Measurements from ENCODE around the gene ATF2. TPM values are rescaled to one million over a fixed set of nuclear protein-coding genes. Genes with fewer than 3 reads are reported as not detected.

The ATF2 gene
- total RNA-seq, 1 donor from 2014 or later = 51.2 TPM

DNA sequence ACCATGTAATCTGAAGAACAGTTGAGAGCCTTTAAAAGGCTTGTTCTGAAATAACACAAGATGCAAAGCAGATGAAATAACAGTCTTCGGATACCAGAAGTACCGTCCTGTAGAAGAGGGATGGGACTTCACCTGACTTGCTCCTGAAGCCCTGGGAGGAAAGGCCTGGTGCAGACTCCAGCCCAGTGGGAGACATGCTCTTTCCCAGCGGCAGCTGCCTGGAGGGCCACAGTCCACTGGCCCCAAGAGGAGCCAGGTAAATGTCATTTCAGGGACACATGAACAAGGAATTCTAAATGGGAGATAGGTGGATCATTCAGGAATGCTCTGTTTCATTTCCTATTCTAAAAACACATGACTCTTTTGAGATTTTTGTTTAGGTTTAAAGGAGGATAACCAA lies 140.2 kb downstream of the ATF2 start:
- Histone ChIP-seq H3K27me3 (no peaks in the 10 kb centered on the region), H3K36me3 (no peaks in the 10 kb centered on the region), H3K4me1 (no peaks in the 10 kb centered on the region), H3K4me3 (no peak overlapping the region), H3K27ac (peak overlapping the region; percentile 53), H3K9me3 (no peaks in the 10 kb centered on the region)
- intact Hi-C loops (cut with DNase I) = no loop called here
- DNase-seq (no peak), ATAC-seq (no peak)
- no peak for TF ChIP-seq CTCF (IDR thresholded peaks at IDR 0.05)

GRCh38 chr2:175026385-175026784 lies 141.6 kb downstream of the ATF2 start:
- H3K9me3 ChIP-seq = no peaks in the 10 kb centered on the region
- H3K27ac ChIP-seq = no peak overlapping the region
- TF ChIP-seq CTCF (IDR thresholded peaks at IDR 0.05) = no peak
- ATAC-seq (no peak), DNase-seq (no peak)
- no peaks in the 10 kb centered on the region for H3K36me3 ChIP-seq
- no peaks in the 10 kb centered on the region for H3K4me1 ChIP-seq
- intact Hi-C loops (cut with DNase I) = no loop called here
- no peak overlapping the region for H3K4me3 ChIP-seq
- no peaks in the 10 kb centered on the region for H3K27me3 ChIP-seq

GRCh38 chr2:175025946-175026345 lies 142.1 kb downstream of the ATF2 start:
- H3K4me3 ChIP-seq = no peak overlapping the region
- TF ChIP-seq CTCF (IDR thresholded peaks at IDR 0.05) = no peak
- no peaks in the 10 kb centered on the region for H3K4me1 ChIP-seq
- intact Hi-C loops (cut with DNase I) = no loop called here
- ATAC-seq (no peak), DNase-seq (no peak)
- no peak overlapping the region for H3K27ac ChIP-seq
- H3K27me3 ChIP-seq = no peaks in the 10 kb centered on the region
- no peaks in the 10 kb centered on the region for H3K9me3 ChIP-seq
- no peaks in the 10 kb centered on the region for H3K36me3 ChIP-seq

- ATAC-seq (no peak), DNase-seq (no peak)
- Histone ChIP-seq H3K4me3 (no peak overlapping the region), H3K27ac (no peak overlapping the region), H3K9me3 (no peaks in the 10 kb centered on the region), H3K27me3 (no peaks in the 10 kb centered on the region), H3K36me3 (no peaks in the 10 kb centered on the region), H3K4me1 (no peaks in the 10 kb centered on the region)
- TF ChIP-seq CTCF (IDR thresholded peaks at IDR 0.05) = no peak
- intact Hi-C loops (cut with DNase I) = no loop called here
Measured at GRCh38 chr2:175025233-175025632, 142.8 kb downstream of the ATF2 start.

DNA sequence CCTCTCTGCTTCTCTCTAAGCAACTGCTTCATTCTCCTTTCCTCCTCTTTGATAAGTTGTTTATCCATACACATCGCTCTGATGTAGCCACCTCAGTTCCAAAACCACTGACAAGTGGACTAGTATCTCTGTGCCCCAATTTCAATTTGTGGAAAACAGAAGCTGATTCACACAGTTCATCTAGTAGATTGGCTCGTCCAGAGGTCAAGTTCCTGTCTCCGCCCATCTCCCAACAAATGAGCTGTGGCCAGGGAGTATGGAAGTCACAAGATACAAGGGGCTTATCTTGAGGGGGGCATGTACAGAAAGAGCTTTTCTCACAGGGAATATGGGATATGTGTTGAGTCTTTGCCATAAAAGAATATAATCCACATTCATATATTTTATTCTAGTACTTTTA lies 145.1 kb downstream of the ATF2 start:
- Histone ChIP-seq H3K9me3 (no peaks in the 10 kb centered on the region), H3K4me1 (no peaks in the 10 kb centered on the region), H3K36me3 (no peaks in the 10 kb centered on the region), H3K27me3 (no peaks in the 10 kb centered on the region), H3K4me3 (no peak overlapping the region), H3K27ac (no peak overlapping the region)
- TF ChIP-seq CTCF (IDR thresholded peaks at IDR 0.05) = no peak
- DNase-seq = no peak
- intact Hi-C loops (cut with DNase I) = no loop called here
- ATAC-seq = no peak

Small RNA genes within 50 kb of the gene (microRNA-seq; reads per million reads assigned to microRNA genes)
- not detected for gene MIR933 (ENCODE audit: borderline microRNAs expressed)

Other genes starting within 250 kb of the ATF2 start
- 30.6 TPM for gene CHN1, start 162.8 kb downstream of the ATF2 start, total RNA-seq
- 113 TPM for gene ATP5MC3, start 13.5 kb upstream of the ATF2 start, total RNA-seq

Measured in upper lobe of right lung (tissue), 1 donor.